Cardiac muscle cell (in vitro differentiated cells and primary cell): Measurements from ENCODE around the gene NRP2. TPM values are rescaled to one million over a fixed set of nuclear protein-coding genes. Genes with fewer than 3 reads are reported as not detected.
A peak's percentile ranks its signal among the peaks of the same experiment; 100 is the strongest.

Experiments used
- DNase-seq, 2 donors: peaks; one replicate each; pipeline versions ENCODE4 v3.0.0 to v3.0.0-alpha.2; 2010 to 2017; ENCODE audit warnings: low read depth in 1 of 2, low spot score in 1 of 2
- H3K27ac ChIP-seq: fragments of 200-600 bp; sonication (generic); 2 replicates; pipeline ENCODE4 v1.5.1; 2016
- H3K27me3 ChIP-seq: fragments of 200-600 bp; sonication (generic); 2 replicates; pipeline ENCODE4 v1.6.0; 2016; ENCODE audit warnings: control low read depth
- H3K36me3 ChIP-seq: fragments of 200-600 bp; sonication (generic); 2 replicates; pipeline ENCODE4 v1.5.1; 2016; ENCODE audit warnings: control low read depth
- H3K4me1 ChIP-seq: fragments of 200-600 bp; sonication (generic); 2 replicates; pipeline ENCODE4 v1.8.1; 2017; ENCODE audit warnings: low read depth, mild to moderate bottlenecking, mixed run types
- H3K4me3 ChIP-seq: fragments of 200-600 bp; sonication (generic); 2 replicates; pipeline ENCODE4 v1.5.1; 2016; ENCODE audit warnings: mild to moderate bottlenecking
- H3K9me3 ChIP-seq: fragments of 200-600 bp; sonication (generic); 2 replicates; pipeline ENCODE4 v1.5.1; 2017; ENCODE audit warnings: low read depth, mild to moderate bottlenecking, control low read depth
- polyA plus RNA-seq: library from polyadenylated mRNA; unstranded; fragments of >200 nt; fragmentation: Nextera tagmentation; extraction: Ambion mirVana; gene quantifications from 2 replicates; pipeline ENCODE4 v1.2.1, GENCODE V29; 2016
- total RNA-seq: library from RNA; depleted of rRNA; stranded (reverse); fragments of >200 nt; gene quantifications from 2 replicates; pipeline ENCODE4 v1.2.3, GENCODE V29; 2016
- TF ChIP-seq, protein P1 (sequence below): IDR thresholded peaks from 2 replicates; pipeline ENCODE4 v1.5.1; 2012; ENCODE audit warnings: low read depth, mild to moderate bottlenecking, low read length

Gene NRP2
- total and polyA plus RNA-seq, 2 experiments from 2014 or later = 35.2 to 166 TPM

DNA sequence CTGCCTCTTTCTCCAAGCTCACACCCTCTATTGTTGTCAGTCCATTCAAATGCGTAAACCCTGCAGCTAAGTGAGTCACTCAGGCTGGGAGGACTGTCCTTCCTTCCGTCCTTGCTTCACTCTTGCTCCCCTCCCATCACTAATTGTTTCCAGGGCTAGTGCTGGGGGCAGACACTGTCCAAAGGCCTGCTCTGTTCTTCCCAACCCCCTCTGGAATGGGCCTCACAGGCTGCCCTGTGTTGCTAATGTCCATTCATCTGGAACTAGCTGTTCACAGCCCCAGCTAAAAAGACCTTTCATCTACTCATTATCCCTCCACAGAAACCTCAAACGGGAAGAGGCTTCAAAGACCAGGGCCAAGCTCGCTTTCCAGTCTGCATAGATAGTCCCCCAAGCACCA, 31.9 kb upstream of the NRP2 start:
- Histone ChIP-seq H3K4me3 (no peak overlapping the region), H3K27ac (no peak overlapping the region), H3K27me3 (no peaks in the 10 kb centered on the region), H3K9me3 (no peaks in the 10 kb centered on the region), H3K36me3 (no peaks in the 10 kb centered on the region), H3K4me1 (no peaks in the 10 kb centered on the region)
- TF ChIP-seq, protein P1, sequence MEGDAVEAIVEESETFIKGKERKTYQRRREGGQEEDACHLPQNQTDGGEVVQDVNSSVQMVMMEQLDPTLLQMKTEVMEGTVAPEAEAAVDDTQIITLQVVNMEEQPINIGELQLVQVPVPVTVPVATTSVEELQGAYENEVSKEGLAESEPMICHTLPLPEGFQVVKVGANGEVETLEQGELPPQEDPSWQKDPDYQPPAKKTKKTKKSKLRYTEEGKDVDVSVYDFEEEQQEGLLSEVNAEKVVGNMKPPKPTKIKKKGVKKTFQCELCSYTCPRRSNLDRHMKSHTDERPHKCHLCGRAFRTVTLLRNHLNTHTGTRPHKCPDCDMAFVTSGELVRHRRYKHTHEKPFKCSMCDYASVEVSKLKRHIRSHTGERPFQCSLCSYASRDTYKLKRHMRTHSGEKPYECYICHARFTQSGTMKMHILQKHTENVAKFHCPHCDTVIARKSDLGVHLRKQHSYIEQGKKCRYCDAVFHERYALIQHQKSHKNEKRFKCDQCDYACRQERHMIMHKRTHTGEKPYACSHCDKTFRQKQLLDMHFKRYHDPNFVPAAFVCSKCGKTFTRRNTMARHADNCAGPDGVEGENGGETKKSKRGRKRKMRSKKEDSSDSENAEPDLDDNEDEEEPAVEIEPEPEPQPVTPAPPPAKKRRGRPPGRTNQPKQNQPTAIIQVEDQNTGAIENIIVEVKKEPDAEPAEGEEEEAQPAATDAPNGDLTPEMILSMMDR = no peak
- peak in 1 of 2 donors; percentile 71 for DNase-seq

DNA sequence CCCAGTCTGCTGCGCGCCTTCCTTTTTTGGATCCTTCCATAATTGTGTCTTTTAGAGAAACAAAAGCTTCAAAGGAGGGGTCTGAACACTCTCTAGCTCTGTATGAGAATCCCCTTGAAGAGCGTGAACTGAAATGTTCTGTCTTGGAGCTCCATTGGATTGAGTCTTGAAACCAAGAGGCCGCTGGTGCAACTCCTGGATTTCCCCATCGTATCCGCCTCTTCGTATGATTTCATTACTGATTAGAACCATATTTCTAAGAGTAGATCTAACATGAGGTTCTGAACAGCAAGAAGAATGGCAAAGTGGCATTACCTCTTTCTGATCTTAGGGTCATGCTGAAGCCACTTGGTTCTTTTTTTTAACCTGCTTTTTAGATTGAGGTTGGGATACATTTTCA, 31.4 kb upstream of the NRP2 start:
- H3K36me3 ChIP-seq = no peaks in the 10 kb centered on the region
- no peaks in the 10 kb centered on the region for H3K4me1 ChIP-seq
- TF ChIP-seq, protein P1 = no peak
- no peak for DNase-seq
- no peak overlapping the region for H3K27ac ChIP-seq
- H3K27me3 ChIP-seq = no peaks in the 10 kb centered on the region
- no peak overlapping the region for H3K4me3 ChIP-seq
- no peaks in the 10 kb centered on the region for H3K9me3 ChIP-seq

DNA sequence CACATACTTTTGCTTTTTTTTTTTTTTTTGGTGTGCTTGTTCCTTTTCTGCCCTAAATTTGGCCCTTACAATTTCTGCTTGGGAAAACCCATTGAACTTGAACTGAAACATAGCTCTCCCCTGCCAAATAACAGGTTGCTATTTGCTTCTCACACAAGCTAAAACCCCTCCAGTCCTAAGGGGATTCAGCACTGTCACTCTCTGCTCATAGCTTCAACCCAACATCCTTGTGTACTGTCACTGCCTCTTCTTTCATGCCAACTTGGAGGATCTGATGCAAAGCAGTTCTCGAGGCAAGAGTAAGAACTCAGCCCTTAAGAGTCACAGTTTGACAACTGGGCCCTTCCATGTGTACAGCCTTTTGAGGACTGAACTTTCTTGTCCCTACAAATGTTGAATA, 30.6 kb upstream of the NRP2 start:
- no peaks in the 10 kb centered on the region for H3K36me3 ChIP-seq
- H3K4me1 ChIP-seq = no peaks in the 10 kb centered on the region
- H3K27ac ChIP-seq = no peak overlapping the region
- TF ChIP-seq, protein P1 = no peak
- H3K27me3 ChIP-seq = no peaks in the 10 kb centered on the region
- no peak for DNase-seq
- no peak overlapping the region for H3K4me3 ChIP-seq
- no peaks in the 10 kb centered on the region for H3K9me3 ChIP-seq

DNA sequence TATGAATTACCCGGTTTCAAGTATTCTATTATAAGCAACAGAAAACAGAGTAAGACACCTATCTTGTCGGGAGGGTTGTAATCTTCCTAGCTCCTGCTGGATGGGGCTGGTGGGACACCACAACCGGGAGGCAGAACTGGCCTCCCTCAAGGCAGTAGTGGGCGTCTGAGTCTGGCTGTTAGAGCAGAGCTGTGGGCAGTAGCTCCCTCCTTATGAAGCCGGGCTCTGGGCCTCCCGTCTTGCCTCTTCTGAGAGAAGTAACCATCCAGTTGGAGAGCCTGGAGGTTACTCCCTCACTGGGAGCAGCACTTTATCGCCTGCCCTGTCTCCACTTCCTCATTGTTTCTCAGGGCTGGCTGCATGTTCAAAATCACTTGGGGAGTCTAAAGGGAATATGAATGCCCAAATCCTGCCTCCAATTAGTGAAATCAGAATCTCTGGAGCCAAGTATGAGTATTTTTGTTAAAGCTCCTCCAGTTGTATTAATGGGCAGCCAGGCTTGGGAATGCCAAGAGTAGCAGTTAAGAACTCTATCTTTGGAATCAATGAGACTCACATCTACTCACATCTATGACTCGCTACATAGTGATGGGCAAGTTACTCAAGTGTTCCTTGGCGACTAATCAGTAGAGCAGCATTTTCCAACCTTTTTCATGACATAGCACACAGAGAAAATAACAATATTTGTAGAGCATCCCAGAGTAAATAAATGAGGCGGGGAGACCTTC, 27.3 kb upstream of the NRP2 start:
- H3K4me1 ChIP-seq = no peaks in the 10 kb centered on the region
- no peaks in the 10 kb centered on the region for H3K27me3 ChIP-seq
- no peaks in the 10 kb centered on the region for H3K36me3 ChIP-seq
- H3K9me3 ChIP-seq = no peaks in the 10 kb centered on the region
- no peak overlapping the region for H3K4me3 ChIP-seq
- peak in 1 of 2 donors; percentile 20 for DNase-seq
- TF ChIP-seq, protein P1 = no peak
- no peak overlapping the region for H3K27ac ChIP-seq

DNA sequence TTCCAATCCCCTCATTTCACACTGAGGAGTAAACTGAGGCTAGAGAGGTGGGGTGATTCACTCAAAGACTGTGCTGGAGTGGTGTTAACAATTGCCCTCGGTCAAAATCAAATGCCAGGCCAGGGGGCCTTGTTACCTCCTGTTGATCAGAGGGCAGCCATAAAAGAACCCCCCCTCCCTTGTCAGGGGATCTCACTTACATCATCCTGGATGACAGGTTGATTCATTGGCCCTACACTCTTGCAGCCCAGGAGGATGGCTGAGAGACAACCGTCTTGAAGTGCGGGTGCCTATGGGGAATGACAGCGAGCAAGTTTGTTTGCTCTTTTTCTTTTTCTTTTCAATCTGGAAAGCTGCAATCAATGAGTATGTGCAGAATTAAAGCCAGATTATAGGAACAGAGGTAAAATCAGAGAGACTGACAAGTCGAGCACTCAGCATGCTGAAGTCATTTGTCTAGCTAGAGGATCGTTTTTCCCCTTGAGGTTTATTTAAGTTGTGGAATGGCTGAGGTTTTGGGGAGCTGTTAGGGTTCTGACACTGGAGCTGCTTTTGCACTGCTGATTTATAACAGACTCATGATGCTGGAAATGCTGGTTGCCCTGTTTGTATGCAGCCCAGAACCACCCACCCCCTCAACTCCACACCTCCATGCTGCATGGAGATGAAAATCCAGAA, 26.4 kb upstream of the NRP2 start:
- H3K4me3 ChIP-seq = no peak overlapping the region
- TF ChIP-seq, protein P1 = no peak
- H3K4me1 ChIP-seq = peaks cover 4% of the 10 kb centered on the region
- H3K36me3 ChIP-seq = no peaks in the 10 kb centered on the region
- H3K27me3 ChIP-seq = no peaks in the 10 kb centered on the region
- no peak overlapping the region for H3K27ac ChIP-seq
- no peaks in the 10 kb centered on the region for H3K9me3 ChIP-seq
- no peak for DNase-seq
